Kidney epithelial cell (primary cell): ENCODE results near the gene MCEMP1. TPM values are rescaled to one million over a fixed set of nuclear protein-coding genes. Genes with fewer than 3 reads are reported as not detected.
"Not testable (repeated sequence)": the region's sequence is repeated elsewhere in the genome, so short reads cannot be mapped to it uniquely, and the experiment has no call there.

ENCODE experiments used
- DNase-seq: peaks from one replicate; pipeline ENCODE4 v3.0.0-alpha.2; 2010; ENCODE audit warnings: low read depth
- H3K27me3 ChIP-seq: 2 replicates; pipeline ENCODE4 v1.6.0; 2011; ENCODE audit warnings: low read length; ENCODE audit not compliant: control insufficient read depth, insufficient read depth
- H3K36me3 ChIP-seq: 2 replicates; pipeline ENCODE4 v1.5.1; 2011; ENCODE audit warnings: low read length; ENCODE audit not compliant: control insufficient read depth, insufficient read depth
- H3K4me3 ChIP-seq: 2 replicates; pipeline ENCODE4 v1.5.1; 2011; ENCODE audit warnings: low read depth, mild to moderate bottlenecking, control low read depth, low read length
- total RNA-seq: library from RNA; depleted of rRNA; stranded (reverse); fragments of >200 nt; gene quantifications from 2 replicates; pipeline ENCODE4 v1.2.3, GENCODE V29; 2015
- TF ChIP-seq, protein P1 (sequence below): IDR thresholded peaks from 2 replicates; pipeline ENCODE4 v1.5.1; 2011; ENCODE audit warnings: mild to moderate bottlenecking, moderate library complexity, low read length, control low read depth, inconsistent platforms; ENCODE audit not compliant: insufficient read depth, poor library complexity, severe bottlenecking

MCEMP1 gene
- total RNA-seq, 1 donor from 2014 or later, result not detected

DNA sequence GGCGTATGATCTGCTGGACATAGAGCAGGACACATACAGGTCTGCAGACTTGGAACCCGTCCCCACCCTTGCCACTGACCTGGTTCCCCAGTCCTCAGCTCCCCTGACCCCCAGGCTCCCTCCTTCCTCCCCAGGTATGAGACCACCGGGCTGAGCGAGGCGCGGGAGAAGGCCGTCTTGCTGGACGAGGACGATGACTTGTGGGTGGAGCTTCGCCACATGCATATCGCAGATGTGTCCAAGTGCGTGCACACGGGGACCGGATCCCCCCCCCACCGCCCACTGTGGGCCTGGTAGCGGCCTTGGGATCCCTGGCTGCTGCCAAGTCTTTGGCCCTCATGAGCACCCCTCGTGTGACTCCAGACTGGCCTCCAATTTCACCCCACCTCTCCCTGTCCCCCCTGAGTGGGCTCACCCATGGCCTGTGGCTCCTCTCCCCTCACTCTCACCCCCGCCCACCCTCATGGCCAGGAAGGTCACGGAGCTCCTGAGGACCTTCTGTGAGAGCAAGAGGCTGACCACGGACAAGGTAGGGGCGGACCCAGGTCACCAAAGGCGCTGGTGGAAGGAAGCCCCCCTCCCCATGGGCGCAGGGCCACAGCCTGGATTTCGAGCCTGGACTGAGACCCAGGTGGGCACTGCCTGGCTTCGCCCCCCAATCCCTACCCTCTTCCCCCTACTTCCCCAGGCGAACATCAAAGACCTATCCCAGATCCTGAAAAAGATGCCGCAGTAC, 34.4 kb upstream of the MCEMP1 start:
- no peaks in the 10 kb centered on the region for H3K36me3 ChIP-seq
- TF ChIP-seq, protein P1, sequence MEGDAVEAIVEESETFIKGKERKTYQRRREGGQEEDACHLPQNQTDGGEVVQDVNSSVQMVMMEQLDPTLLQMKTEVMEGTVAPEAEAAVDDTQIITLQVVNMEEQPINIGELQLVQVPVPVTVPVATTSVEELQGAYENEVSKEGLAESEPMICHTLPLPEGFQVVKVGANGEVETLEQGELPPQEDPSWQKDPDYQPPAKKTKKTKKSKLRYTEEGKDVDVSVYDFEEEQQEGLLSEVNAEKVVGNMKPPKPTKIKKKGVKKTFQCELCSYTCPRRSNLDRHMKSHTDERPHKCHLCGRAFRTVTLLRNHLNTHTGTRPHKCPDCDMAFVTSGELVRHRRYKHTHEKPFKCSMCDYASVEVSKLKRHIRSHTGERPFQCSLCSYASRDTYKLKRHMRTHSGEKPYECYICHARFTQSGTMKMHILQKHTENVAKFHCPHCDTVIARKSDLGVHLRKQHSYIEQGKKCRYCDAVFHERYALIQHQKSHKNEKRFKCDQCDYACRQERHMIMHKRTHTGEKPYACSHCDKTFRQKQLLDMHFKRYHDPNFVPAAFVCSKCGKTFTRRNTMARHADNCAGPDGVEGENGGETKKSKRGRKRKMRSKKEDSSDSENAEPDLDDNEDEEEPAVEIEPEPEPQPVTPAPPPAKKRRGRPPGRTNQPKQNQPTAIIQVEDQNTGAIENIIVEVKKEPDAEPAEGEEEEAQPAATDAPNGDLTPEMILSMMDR, result no peak
- no peaks in the 10 kb centered on the region for H3K27me3 ChIP-seq
- no peak for DNase-seq
- H3K4me3 ChIP-seq, result no peak overlapping the region

DNA sequence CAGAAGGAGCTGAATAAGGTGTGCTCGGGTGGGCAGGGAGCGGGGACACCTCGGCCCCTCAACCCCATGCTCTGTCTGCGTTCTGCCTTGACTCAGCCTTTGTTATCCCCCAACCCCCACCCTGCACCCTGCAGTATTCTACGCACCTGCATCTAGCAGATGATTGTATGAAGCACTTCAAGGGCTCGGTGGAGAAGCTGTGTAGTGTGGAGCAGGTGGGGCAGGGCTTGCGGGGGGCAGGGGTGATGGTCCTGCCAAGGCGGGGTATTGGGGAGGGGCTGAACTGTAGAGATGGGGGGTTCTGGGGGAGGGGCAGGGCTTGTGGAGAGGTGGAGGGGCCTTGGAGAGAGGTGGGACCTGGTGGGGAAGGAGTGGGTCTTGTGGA, 33.9 kb upstream of the MCEMP1 start:
- TF ChIP-seq, protein P1, result no peak
- no peaks in the 10 kb centered on the region for H3K36me3 ChIP-seq
- H3K27me3 ChIP-seq, result no peaks in the 10 kb centered on the region
- no peak overlapping the region for H3K4me3 ChIP-seq
- DNase-seq, result no peak

DNA sequence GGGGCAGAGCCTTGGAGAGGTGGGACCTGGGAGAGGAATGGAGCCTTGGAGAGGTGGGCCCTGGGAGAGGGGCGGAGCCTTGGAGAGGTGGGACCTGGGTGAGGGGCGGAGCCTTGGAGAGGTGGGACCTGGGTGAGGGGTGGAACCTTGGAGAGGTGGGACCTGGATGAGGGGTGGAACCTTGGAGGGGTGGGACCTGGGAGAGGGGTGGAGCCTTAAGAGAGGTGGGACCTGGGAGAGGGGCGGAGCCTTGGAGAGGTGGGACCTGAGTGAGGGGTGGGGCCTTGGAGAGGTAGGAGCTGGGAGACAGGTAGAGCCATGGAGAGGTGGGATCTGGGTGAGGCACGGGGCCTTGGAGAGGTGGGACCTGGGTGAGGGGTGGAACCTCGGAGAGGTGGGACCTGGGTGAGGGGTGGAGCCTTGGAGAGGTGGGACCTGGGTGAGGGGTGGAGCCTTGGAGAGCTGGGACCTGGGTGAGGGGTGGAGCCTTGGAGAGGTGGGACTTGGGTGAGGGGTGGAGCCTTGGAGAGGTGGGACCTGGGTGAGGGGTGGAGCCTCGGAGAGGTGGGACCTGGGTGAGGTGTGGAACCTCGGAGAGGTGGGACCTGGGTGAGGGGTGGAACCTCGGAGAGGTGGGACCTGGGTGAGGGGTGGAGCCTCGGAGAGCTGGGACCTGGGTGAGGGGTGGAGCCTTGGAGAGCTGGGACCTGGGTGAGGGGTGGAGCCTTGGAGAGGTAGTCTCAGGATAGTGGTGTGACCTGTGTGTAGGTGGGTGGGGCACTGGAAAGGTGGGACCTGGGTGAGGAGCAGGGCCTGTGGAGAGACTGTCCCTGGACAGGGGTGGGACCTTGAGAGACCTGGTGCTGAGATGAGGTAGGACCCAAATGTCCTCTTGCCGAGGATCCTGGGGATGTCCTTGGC, 33.0 kb upstream of the MCEMP1 start:
- not testable (repeated sequence) for H3K4me3 ChIP-seq, DNase-seq, H3K27me3 ChIP-seq, H3K36me3 ChIP-seq

DNA sequence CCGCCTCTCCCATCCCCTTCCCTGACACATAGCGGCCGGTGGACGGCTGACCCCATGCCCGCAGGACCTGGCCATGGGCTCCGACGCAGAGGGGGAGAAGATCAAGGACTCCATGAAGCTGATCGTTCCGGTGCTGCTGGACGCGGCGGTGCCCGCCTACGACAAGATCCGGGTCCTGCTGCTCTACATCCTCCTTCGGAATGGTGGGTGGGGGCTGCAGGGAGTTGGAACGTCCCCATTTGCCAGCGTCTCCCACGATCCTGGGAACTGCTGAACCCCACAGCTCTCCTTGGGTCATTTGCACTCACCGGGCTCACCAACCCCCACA, 32.4 kb upstream of the MCEMP1 start:
- TF ChIP-seq, protein P1, result no peak
- Histone ChIP-seq H3K27me3 (no peaks in the 10 kb centered on the region), H3K4me3 (no peak overlapping the region), H3K36me3 (no peaks in the 10 kb centered on the region)
- DNase-seq, result no peak

DNA sequence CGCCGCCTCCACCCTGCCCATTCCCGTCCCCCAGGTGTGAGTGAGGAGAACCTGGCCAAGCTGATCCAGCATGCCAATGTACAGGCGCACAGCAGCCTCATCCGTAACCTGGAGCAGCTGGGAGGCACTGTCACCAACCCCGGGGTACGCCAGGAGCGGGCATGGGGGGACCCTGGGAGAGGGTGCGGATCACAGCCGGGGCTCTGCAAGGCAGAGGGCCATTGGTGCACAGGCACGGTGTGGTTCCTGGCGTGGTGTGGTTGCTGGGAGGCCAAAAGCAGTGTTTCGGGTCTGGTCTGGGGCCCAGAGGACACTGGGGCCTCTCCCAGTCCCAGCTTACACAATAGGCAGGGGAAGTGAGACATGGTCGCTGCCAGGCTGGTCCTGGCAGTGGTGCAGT, 31.7 kb upstream of the MCEMP1 start:
- H3K27me3 ChIP-seq, result no peaks in the 10 kb centered on the region
- DNase-seq, result no peak
- no peak overlapping the region for H3K4me3 ChIP-seq
- TF ChIP-seq, protein P1, result no peak
- no peaks in the 10 kb centered on the region for H3K36me3 ChIP-seq

DNA sequence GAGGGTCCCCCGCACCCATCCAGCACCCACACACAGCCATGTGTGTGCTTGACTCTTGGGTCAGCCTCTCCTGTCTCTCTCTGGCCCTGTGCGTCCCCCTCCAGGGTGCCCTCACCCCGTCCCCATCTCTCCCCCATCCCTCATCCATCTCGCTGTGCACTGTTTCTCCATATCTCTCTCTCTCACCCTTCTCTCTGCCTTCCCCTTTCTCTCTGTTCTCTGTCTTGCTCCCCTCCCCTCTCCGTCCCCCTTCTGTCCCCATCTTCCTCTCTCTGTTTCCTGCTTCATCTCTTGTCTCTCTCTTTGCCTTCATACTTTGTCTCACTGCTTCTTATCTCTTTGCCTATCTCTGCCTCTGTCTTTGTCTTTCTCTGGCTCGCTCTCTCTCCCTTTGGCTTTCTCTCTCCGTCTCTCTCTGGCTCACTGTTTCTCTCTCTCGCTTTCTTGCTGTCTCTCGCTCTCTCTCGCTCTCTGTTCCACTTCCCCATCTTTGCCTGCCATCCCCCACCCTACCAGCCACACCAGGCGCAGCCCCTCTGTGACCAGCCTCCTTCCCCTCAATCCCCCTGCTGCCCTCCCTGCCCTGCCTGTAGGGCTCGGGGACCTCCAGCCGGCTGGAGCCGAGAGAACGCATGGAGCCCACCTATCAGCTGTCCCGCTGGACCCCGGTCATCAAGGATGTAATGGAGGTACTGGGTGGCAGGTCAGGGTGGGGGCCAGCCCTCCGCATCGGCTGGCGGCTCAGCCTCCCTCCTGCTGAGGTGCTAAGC, 31.0 kb upstream of the MCEMP1 start:
- no peaks in the 10 kb centered on the region for H3K27me3 ChIP-seq
- H3K36me3 ChIP-seq, result no peaks in the 10 kb centered on the region
- TF ChIP-seq, protein P1, result no peak
- H3K4me3 ChIP-seq, result no peak overlapping the region
- DNase-seq, result no peak
